ENCODE results near the gene CIC. TPM values are rescaled to one million over a fixed set of nuclear protein-coding genes. Genes with fewer than 3 reads are reported as not detected.
"Not testable (repeated sequence)": the region's sequence is repeated elsewhere in the genome, so short reads cannot be mapped to it uniquely, and the experiment has no call there.

CIC gene
- total RNA-seq, 1 donor from 2014 or later, result 36.1 TPM

GRCh38 chr19:42328106-42328505, 59.1 kb downstream of the CIC start:
- Histone ChIP-seq H3K27ac (no peak overlapping the region), H3K4me1 (peaks cover 45% of the 10 kb centered on the region), H3K4me3 (no peak overlapping the region), H3K27me3 (peaks cover 14% of the 10 kb centered on the region), H3K36me3 (no peaks in the 10 kb centered on the region), H3K9me3 (no peaks in the 10 kb centered on the region)
- intact Hi-C loops (cut with DNase I), result loop anchor here (5.0 kb wide), 1 partner anchor 69 kb away; no protein-coding TSS in a partner anchor
- TF ChIP-seq CTCF (IDR thresholded peaks at IDR 0.05) (no peak), POLR2A (IDR thresholded peaks at IDR 0.05) (no peak), POLR2AphosphoS5 (IDR thresholded peaks at IDR 0.05; ENCODE audit: insufficient read depth in 1 of 2, low read depth in 1 of 2) (no peak)
- DNase-seq (ENCODE audit: extremely low spot score in 2 of 2), result no peak

GRCh38 chr19:42328854-42329253, 59.8 kb downstream of the CIC start:
- Histone ChIP-seq H3K9me3 (no peaks in the 10 kb centered on the region), H3K27ac (no peak overlapping the region), H3K4me1 (peaks cover 39% of the 10 kb centered on the region), H3K27me3 (peaks cover 8% of the 10 kb centered on the region), H3K4me3 (no peak overlapping the region), H3K36me3 (no peaks in the 10 kb centered on the region)
- no peak for TF ChIP-seq POLR2AphosphoS5 (IDR thresholded peaks at IDR 0.05; ENCODE audit: insufficient read depth in 1 of 2, low read depth in 1 of 2)
- no peak for TF ChIP-seq POLR2A (IDR thresholded peaks at IDR 0.05)
- TF ChIP-seq CTCF (IDR thresholded peaks at IDR 0.05), result no peak
- intact Hi-C loops (cut with DNase I), result loop anchor here (5.0 kb wide), 1 partner anchor 68 kb away; no protein-coding TSS in a partner anchor
- no peak for DNase-seq (ENCODE audit: extremely low spot score in 2 of 2)

- no peaks in the 10 kb centered on the region for H3K27me3 ChIP-seq
- H3K36me3 ChIP-seq, result no peaks in the 10 kb centered on the region
- DNase-seq (ENCODE audit: extremely low spot score in 2 of 2), result no peak
- peaks cover 27% of the 10 kb centered on the region for H3K4me1 ChIP-seq
- intact Hi-C loops (cut with DNase I), result no loop called here
- H3K4me3 ChIP-seq, result no peak overlapping the region
- TF ChIP-seq POLR2AphosphoS5 (IDR thresholded peaks at IDR 0.05; ENCODE audit: insufficient read depth in 1 of 2, low read depth in 1 of 2), result no peak
- no peak for TF ChIP-seq POLR2A (IDR thresholded peaks at IDR 0.05)
- no peak for TF ChIP-seq CTCF (IDR thresholded peaks at IDR 0.05)
- H3K9me3 ChIP-seq, result no peaks in the 10 kb centered on the region
- no peak overlapping the region for H3K27ac ChIP-seq
Observed at GRCh38 chr19:42330241-42330711, 61.2 kb downstream of the CIC start.

GRCh38 chr19:42331333-42331732, 62.3 kb downstream of the CIC start:
- peaks cover 22% of the 10 kb centered on the region for H3K4me1 ChIP-seq
- DNase-seq (ENCODE audit: extremely low spot score in 2 of 2); H3K36me3 ChIP-seq; H3K4me3 ChIP-seq; H3K9me3 ChIP-seq; H3K27ac ChIP-seq; H3K27me3 ChIP-seq; intact Hi-C loops (cut with DNase I): not testable (repeated sequence)

GRCh38 chr19:42332059-42332458, 63.0 kb downstream of the CIC start:
- intact Hi-C loops (cut with DNase I), result no loop called here

GRCh38 chr19:42333018-42333417, 64.0 kb downstream of the CIC start:
- DNase-seq (ENCODE audit: extremely low spot score in 2 of 2), result no peak
- Histone ChIP-seq H3K9me3 (no peaks in the 10 kb centered on the region), H3K27me3 (no peaks in the 10 kb centered on the region), H3K36me3 (peaks cover 0 to 12% of the 10 kb centered on the region in 2 donors), H3K4me3 (no peak overlapping the region), H3K27ac (no peak overlapping the region), H3K4me1 (peaks cover 5% of the 10 kb centered on the region)
- no peak for TF ChIP-seq POLR2AphosphoS5 (IDR thresholded peaks at IDR 0.05; ENCODE audit: insufficient read depth in 1 of 2, low read depth in 1 of 2)
- no peak for TF ChIP-seq CTCF (IDR thresholded peaks at IDR 0.05)
- no peak for TF ChIP-seq POLR2A (IDR thresholded peaks at IDR 0.05)
- intact Hi-C loops (cut with DNase I), result no loop called here

More at GRCh38 chr19:42332059-42332458, 63.0 kb downstream of the CIC start:
- Histone ChIP-seq H3K27me3 (no peaks in the 10 kb centered on the region), H3K27ac (no peak overlapping the region), H3K9me3 (no peaks in the 10 kb centered on the region), H3K4me1 (peaks cover 15% of the 10 kb centered on the region), H3K36me3 (peaks cover 0 to 12% of the 10 kb centered on the region in 2 donors), H3K4me3 (no peak overlapping the region)
- no peak for TF ChIP-seq POLR2A (IDR thresholded peaks at IDR 0.05)
- DNase-seq (ENCODE audit: extremely low spot score in 2 of 2), result no peak
